B cell (primary cell): Measurements from ENCODE around the gene RRP12. TPM values are rescaled to one million over a fixed set of nuclear protein-coding genes. Genes with fewer than 3 reads are reported as not detected.

Experiments used
- ATAC-seq: fragments of 200-7000 bp; cut with Tn5 transposase; one replicate; pipeline ENCODE4 v1.10.0; 2021; ENCODE audit warnings: low read depth, mild to moderate bottlenecking, moderate number of reproducible peaks, moderate library complexity
- CTCF ChIA-PET: fragments of 350-600 bp; sonication (Branson Sonifier 250); formaldehyde crosslinking; loops from one replicate; lab custom pipeline; 2021; ENCODE audit warnings: antibody characterized with exemption, inconsistent platforms; lab: Charles Lee
- POLR2A ChIA-PET: fragments of 350-600 bp; sonication (Branson Sonifier 250); formaldehyde crosslinking; loops from one replicate; lab custom pipeline; 2021; ENCODE audit warnings: antibody characterized with exemption; lab: Charles Lee
- DNase-seq: peaks from one replicate; pipeline ENCODE4 v3.0.0; 2013
- H2AFZ ChIP-seq: 2 replicates; pipeline ENCODE4 v1.6.1; 2012; ENCODE audit warnings: mild to moderate bottlenecking, low read depth, low read length; ENCODE audit not compliant: insufficient read depth, poor library complexity, severe bottlenecking
- H3K27ac ChIP-seq, 2 donors: 1 replicate in 1 of 2; 2 replicates in 1 of 2; pipeline ENCODE4 v1.5.1; 2012 to 2013; ENCODE audit warnings: low read length in 2 of 2, mild to moderate bottlenecking in 2 of 2, moderate library complexity in 1 of 2
- H3K27me3 ChIP-seq, 4 experiments: fragments of 200-600 bp in 1 of 4; sonication (generic) in 1 of 4; replicated peaks in 1 of 4; 1 replicate in 2 of 4; 2 replicates in 2 of 4; pipeline versions ENCODE4 v1.6.1 to v1.7.0; 2013 to 2016; ENCODE audit warnings: low read length in 3 of 4, mild to moderate bottlenecking in 2 of 4, mixed read lengths in 1 of 4, moderate library complexity in 1 of 4; ENCODE audit not compliant: insufficient read depth in 4 of 4, control insufficient read depth in 3 of 4; ENCODE audit errors: control extremely low read depth in 1 of 4
- H3K36me3 ChIP-seq, 2 experiments: replicated peaks in 1 of 2; 1 replicate in 1 of 2; 2 replicates in 1 of 2; pipeline versions ENCODE4 v1.6.1 to v1.7.1; 2013; ENCODE audit warnings: low read length in 1 of 2; ENCODE audit not compliant: insufficient read depth in 2 of 2, control insufficient read depth in 1 of 2; ENCODE audit errors: control extremely low read depth in 1 of 2, extremely low read depth in 1 of 2
- H3K4me1 ChIP-seq, 2 donors: fragments of 200-600 bp in 1 of 2; sonication (generic) in 1 of 2; 1 replicate in 1 of 2; 2 replicates in 1 of 2; pipeline versions ENCODE4 v1.5.1 to v1.6.1; 2013 to 2017; ENCODE audit warnings: low read length in 2 of 2; ENCODE audit not compliant: control insufficient read depth in 2 of 2, insufficient read depth in 2 of 2
- H3K4me2 ChIP-seq: replicated peaks from 2 replicates; pipeline ENCODE3; 2012; ENCODE audit warnings: mild to moderate bottlenecking, low read depth, low read length; ENCODE audit not compliant: poor library complexity, severe bottlenecking
- H3K4me3 ChIP-seq, 5 experiments: fragments of 200-600 bp in 1 of 5; sonication (generic) in 1 of 5; 1 replicate in 3 of 5; 2 replicates in 2 of 5; pipeline versions ENCODE4 v1.5.1 to v1.7.0; 2011 to 2016; ENCODE audit warnings: low read length in 4 of 5, mild to moderate bottlenecking in 4 of 5, low read depth in 2 of 5, control low read depth in 1 of 5, moderate library complexity in 1 of 5; ENCODE audit not compliant: insufficient read depth in 1 of 5; ENCODE audit errors: control extremely low read depth in 1 of 5, extremely low read depth in 1 of 5
- H3K79me2 ChIP-seq: fragments of 200-600 bp; sonication (generic); one replicate; pipeline ENCODE4 v1.6.0; 2016; ENCODE audit warnings: low read length; ENCODE audit not compliant: control insufficient read depth, insufficient read depth
- H3K9ac ChIP-seq: fragments of 200-600 bp; sonication (generic); 2 replicates; pipeline ENCODE4 v1.6.1; 2017; ENCODE audit warnings: mild to moderate bottlenecking, low read length, moderate library complexity
- H3K9me3 ChIP-seq, 3 donors: one replicate each; pipeline versions ENCODE4 v1.6.1 to v1.7.1; 2013; ENCODE audit warnings: low read length in 2 of 3; ENCODE audit not compliant: control insufficient read depth in 2 of 3, insufficient read depth in 1 of 3; ENCODE audit errors: control extremely low read depth in 1 of 3
- H4K20me1 ChIP-seq: 2 replicates; pipeline ENCODE4 v1.6.0; 2012; ENCODE audit warnings: mild to moderate bottlenecking, low read length; ENCODE audit not compliant: insufficient read depth, control insufficient read depth, poor library complexity, severe bottlenecking
- H3K27ac Mint-ChIP-seq: one replicate; pipeline ENCODE4 v1.8.0; 2021; ENCODE audit warnings: mixed read lengths
- H3K27me3 Mint-ChIP-seq: one replicate; pipeline ENCODE4 v1.8.0; 2021; ENCODE audit warnings: mixed read lengths
- H3K4me1 Mint-ChIP-seq: one replicate; pipeline ENCODE4 v1.8.0; 2021; ENCODE audit warnings: mixed read lengths
- H3K4me3 Mint-ChIP-seq: one replicate; pipeline ENCODE4 v1.8.0; 2021; ENCODE audit warnings: mixed read lengths
- H3K9me3 Mint-ChIP-seq: one replicate; pipeline ENCODE4 v1.8.0; 2022; ENCODE audit warnings: mixed read lengths; ENCODE audit not compliant: insufficient read depth
- EZH2 ChIP-seq: IDR thresholded peaks from 2 replicates; pipeline ENCODE4 v1.6.1; 2012; ENCODE audit warnings: borderline replicate concordance, low read depth, mild to moderate bottlenecking, moderate library complexity, low read length; ENCODE audit not compliant: insufficient read depth, poor library complexity, severe bottlenecking
- WGBS: methylation state at CpG from one replicate; pipeline ENCODE4 v1.1.5; 2013; ENCODE audit warnings: missing lambda C conversion rate; ENCODE audit not compliant: insufficient coverage; 5-methylcytosine and 5-hydroxymethylcytosine counted together
- intact Hi-C: fragments of 100-400 bp; cut with micrococcal nuclease; formaldehyde crosslinking; loops from one replicate; pipeline ENCODE4 v1.10.0; 2022
- polyA plus RNA-seq: library from polyadenylated mRNA; depleted of rRNA; stranded (reverse); fragments of >200 nt; gene quantifications from 2 replicates; pipeline ENCODE4 v1.2.3, GENCODE V29; 2012
- total RNA-seq, 2 donors: library from RNA; stranded (reverse); fragments of 120-200 nt in 1 of 2; gene quantifications; 1 replicate in 1 of 2; 2 replicates in 1 of 2; pipeline versions ENCODE4 v1.2.3 to v1.2.4, GENCODE V29; 2013 to 2022
- TF ChIP-seq, protein P1 (sequence below): fragments of 200-600 bp; IDR thresholded peaks from one replicate; pipeline ENCODE4 v1.8.0; 2022; ENCODE audit warnings: antibody characterized with exemption, mild to moderate bottlenecking

Gene RRP12
- total and polyA plus RNA-seq, 2 donors (not counting 1 experiment from before 2014, with no cell fraction given): 19.3 to 35.7 TPM

DNA sequence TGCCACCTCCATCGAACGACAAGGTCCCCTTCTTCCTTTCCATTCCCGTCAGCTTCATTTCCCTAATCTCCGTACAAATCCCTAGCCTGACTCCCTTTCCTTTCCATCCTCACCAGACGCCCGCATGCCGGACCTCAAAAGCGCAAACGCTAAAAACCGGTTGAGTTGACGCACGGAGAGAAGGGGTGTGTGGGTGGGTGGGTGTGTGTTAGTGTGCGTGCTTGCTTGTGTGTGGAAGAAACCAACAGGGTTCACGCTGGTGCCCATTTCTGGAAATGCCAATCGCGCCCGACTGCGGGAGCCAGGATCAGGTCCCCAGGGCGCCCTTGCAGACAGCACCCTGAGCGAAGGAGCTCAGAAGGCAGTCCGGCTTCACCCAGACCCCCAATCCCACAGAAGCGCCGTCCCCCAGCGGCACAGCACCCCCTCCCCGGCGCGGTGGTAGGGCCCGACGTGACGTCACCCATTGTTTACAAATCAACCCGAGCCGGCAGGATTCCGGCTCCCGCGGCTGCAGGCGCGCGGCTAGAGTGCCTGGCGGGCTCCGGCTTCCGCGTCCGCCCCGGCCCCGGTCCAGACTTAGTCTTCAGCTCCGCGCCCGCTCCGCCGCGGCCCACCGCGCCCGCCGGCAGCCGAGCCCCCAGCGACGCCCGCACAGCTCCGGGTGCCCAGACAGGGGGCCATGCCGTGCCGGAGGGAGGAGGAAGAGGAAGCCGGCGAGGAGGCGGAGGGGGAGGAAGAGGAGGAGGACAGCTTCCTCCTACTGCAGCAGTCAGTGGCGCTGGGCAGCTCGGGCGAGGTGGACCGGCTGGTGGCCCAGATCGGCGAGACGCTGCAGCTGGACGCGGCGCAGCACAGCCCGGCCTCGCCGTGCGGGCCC lies 82.1 kb downstream of the RRP12 start, which contains the start of gene FRAT1:
FRAT1 (plus strand) TSS at position 500 of the 880 bp plus-strand sequence; CDS start at position 683, 183 bp downstream.
- ChIA-PET POLR2A (interaction anchor here (2.4 to 2.6 kb wide), 2 partner anchors 14 to 82 kb away, joined by 12 to 32 read pairs; partner anchors contain the start of genes FRAT2 and RRP12), CTCF (interaction anchor here (0.6 to 2.6 kb wide), 11 partner anchors 8 to 84 kb away, joined by 3 to 31 read pairs (median 5); partner anchors contain the start of genes FRAT2 and RRP12)
- under 1% methylated on average over 71 of the region's 79 CpGs for whole genome bisulfite sequencing
- no peaks in the 10 kb centered on the region for H3K36me3 ChIP-seq
- H4K20me1 ChIP-seq: peaks cover 19% of the 10 kb centered on the region
- H3K4me3 ChIP-seq: peak within 1 kb of the TSS; percentile 57 to 86 (median 79)
- TF ChIP-seq, protein P1, sequence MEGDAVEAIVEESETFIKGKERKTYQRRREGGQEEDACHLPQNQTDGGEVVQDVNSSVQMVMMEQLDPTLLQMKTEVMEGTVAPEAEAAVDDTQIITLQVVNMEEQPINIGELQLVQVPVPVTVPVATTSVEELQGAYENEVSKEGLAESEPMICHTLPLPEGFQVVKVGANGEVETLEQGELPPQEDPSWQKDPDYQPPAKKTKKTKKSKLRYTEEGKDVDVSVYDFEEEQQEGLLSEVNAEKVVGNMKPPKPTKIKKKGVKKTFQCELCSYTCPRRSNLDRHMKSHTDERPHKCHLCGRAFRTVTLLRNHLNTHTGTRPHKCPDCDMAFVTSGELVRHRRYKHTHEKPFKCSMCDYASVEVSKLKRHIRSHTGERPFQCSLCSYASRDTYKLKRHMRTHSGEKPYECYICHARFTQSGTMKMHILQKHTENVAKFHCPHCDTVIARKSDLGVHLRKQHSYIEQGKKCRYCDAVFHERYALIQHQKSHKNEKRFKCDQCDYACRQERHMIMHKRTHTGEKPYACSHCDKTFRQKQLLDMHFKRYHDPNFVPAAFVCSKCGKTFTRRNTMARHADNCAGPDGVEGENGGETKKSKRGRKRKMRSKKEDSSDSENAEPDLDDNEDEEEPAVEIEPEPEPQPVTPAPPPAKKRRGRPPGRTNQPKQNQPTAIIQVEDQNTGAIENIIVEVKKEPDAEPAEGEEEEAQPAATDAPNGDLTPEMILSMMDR: no peak
- no peak for TF ChIP-seq EZH2
- peak within 1 kb of the TSS; percentile 97 for H3K9ac ChIP-seq
- H3K4me1 ChIP-seq: peaks cover 18 to 28% of the 10 kb centered on the region in 2 donors
- Mint-ChIP-seq H3K4me3 (peak within 1 kb of the TSS; percentile 98), H3K4me1 (peaks cover 33% of the 10 kb centered on the region), H3K27ac (peak within 1 kb of the TSS; percentile 100), H3K27me3 (no peaks in the 10 kb centered on the region), H3K9me3 (no peaks in the 10 kb centered on the region)
- ATAC-seq (peak; percentile 68), DNase-seq (peak; percentile 98)
- H3K4me2 ChIP-seq: peak within 1 kb of the TSS; percentile 89
- no peaks in the 10 kb centered on the region for H3K9me3 ChIP-seq
- H3K27ac ChIP-seq: peak within 1 kb of the TSS; percentile 97 to 100
- H3K79me2 ChIP-seq: peaks cover 21% of the 10 kb centered on the region
- intact Hi-C loops: loop anchor here (2.0 kb wide), 1 partner anchor 40 kb away; no protein-coding TSS in a partner anchor
- H2AFZ ChIP-seq: peak within 1 kb of the TSS; percentile 87
- no peaks in the 10 kb centered on the region for H3K27me3 ChIP-seq

DNA sequence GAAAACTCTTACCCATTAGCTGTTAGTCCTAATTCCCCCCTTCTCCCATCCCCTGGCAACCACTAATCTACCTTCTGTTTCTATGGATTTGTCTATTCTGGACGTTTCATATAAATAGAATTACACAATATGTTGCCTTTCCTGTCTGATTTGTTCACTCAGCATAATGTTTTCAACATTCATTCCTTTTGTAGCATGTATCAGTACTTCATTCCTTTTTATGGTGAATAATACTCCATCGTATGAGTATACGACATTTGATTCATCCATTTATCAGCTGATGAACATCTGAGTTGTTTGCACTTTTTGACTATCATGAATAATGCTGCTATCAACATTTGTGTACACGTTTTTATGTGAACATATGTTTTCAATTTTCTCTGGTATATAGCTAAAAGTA lies 86.5 kb downstream of the RRP12 start:
- TF ChIP-seq, protein P1: no peak
- no peak for TF ChIP-seq EZH2
- no peak overlapping the region for H3K4me2 ChIP-seq
- no peaks in the 10 kb centered on the region for H4K20me1 ChIP-seq
- DNase-seq (no peak), ATAC-seq (no peak)
- no peak overlapping the region for H2AFZ ChIP-seq
- no peak overlapping the region for H3K9ac ChIP-seq
- intact Hi-C loops: no loop called here
- ChIA-PET CTCF (interaction anchor here (1.1 kb wide), 1 partner anchor 94 kb away, joined by 3 read pairs; no protein-coding TSS in a partner anchor), POLR2A (no interaction called here)
- peaks cover 0 to 6% of the 10 kb centered on the region in 2 donors for H3K4me1 ChIP-seq
- no peaks in the 10 kb centered on the region for H3K9me3 ChIP-seq
- no peaks in the 10 kb centered on the region for H3K27me3 ChIP-seq
- H3K9me3 Mint-ChIP-seq: no peaks in the 10 kb centered on the region
- peaks cover 7% of the 10 kb centered on the region for H3K4me1 Mint-ChIP-seq
- WGBS: no CpG with 5 or more reads among the region's 4 CpGs
- no peaks in the 10 kb centered on the region for H3K36me3 ChIP-seq
- no peak overlapping the region for H3K27ac ChIP-seq
- H3K27me3 Mint-ChIP-seq: no peaks in the 10 kb centered on the region
- H3K4me3 ChIP-seq: no peak overlapping the region
- H3K27ac Mint-ChIP-seq: no peak overlapping the region
- no peak overlapping the region for H3K4me3 Mint-ChIP-seq
- H3K79me2 ChIP-seq: peaks cover 2% of the 10 kb centered on the region
